Large intestine (tissue), 3 donors: ENCODE measurements around the gene CREB3L1. TPM values are rescaled to one million over a fixed set of nuclear protein-coding genes. Genes with fewer than 3 reads are reported as not detected.

ENCODE experiments used
- DNase-seq, 2 donors: peaks; one replicate each; pipeline versions ENCODE4 v3.0.0 to v3.0.0-alpha.2; 2013
- H3K27ac ChIP-seq: one replicate; pipeline ENCODE4 v1.5.1; 2013; ENCODE audit warnings: low read length
- H3K27me3 ChIP-seq: 2 replicates; pipeline ENCODE4 v1.6.1; 2013; ENCODE audit warnings: low read length; ENCODE audit not compliant: control insufficient read depth, insufficient read depth
- H3K36me3 ChIP-seq: 2 replicates; pipeline ENCODE4 v1.6.1; 2013; ENCODE audit warnings: low read length; ENCODE audit not compliant: control insufficient read depth, insufficient read depth
- H3K4me1 ChIP-seq: one replicate; pipeline ENCODE4 v1.6.1; 2013; ENCODE audit warnings: low read length; ENCODE audit not compliant: control insufficient read depth, insufficient read depth
- H3K4me3 ChIP-seq: one replicate; pipeline ENCODE4 v1.5.1; 2013; ENCODE audit warnings: low read length
- H3K9me3 ChIP-seq: one replicate; pipeline ENCODE4 v1.6.1; 2013; ENCODE audit warnings: mild to moderate bottlenecking, low read depth, low read length, moderate library complexity; ENCODE audit not compliant: control insufficient read depth
- WGBS: methylation state at CpG from one replicate; pipeline ENCODE4 v1.1.5; 2013; ENCODE audit warnings: low lambda C conversion rate; ENCODE audit not compliant: insufficient coverage; 5-methylcytosine and 5-hydroxymethylcytosine counted together
- polyA plus RNA-seq: library from polyadenylated mRNA; unstranded; fragments of 120-200 nt; gene quantifications from one replicate; pipeline ENCODE4 v1.2.1, GENCODE V29; 2013

The CREB3L1 gene
- polyA plus RNA-seq, 1 donor: 40.6 TPM

GRCh38 chr11:46322759-46323158 is 45.3 kb downstream of the CREB3L1 start:
- no CpG with 5 or more reads among the region's 6 CpGs for WGBS
- H3K9me3 ChIP-seq: no peaks in the 10 kb centered on the region
- no peak overlapping the region for H3K27ac ChIP-seq
- no peak overlapping the region for H3K4me3 ChIP-seq
- no peaks in the 10 kb centered on the region for H3K27me3 ChIP-seq
- no peaks in the 10 kb centered on the region for H3K4me1 ChIP-seq
- peaks cover 32% of the 10 kb centered on the region for H3K36me3 ChIP-seq
- no peak for DNase-seq

GRCh38 chr11:46326813-46327416 is 49.5 kb downstream of the CREB3L1 start:
- Histone ChIP-seq H3K9me3 (no peaks in the 10 kb centered on the region), H3K36me3 (no peaks in the 10 kb centered on the region)
- 95% methylated on average over 4 of the region's 10 CpGs for WGBS

DNA sequence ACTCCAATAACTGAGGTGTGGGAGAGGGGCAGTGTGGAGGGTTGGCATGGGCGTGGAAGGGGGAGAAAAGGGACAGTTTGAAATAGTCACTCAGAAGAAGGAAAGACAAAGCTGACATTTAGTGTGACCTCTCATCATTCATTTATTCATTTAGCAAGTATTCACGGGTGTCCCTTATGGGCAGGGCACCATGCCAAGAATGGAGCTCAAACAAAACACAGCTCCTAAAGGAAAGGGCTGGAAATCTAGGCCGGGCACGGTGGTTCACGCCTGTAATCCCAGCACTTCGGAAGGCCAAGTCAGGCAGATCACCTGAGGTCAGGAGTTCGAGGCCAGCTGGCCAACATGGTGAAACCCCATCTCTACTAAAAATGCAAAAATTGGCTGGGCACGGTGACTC is 50.4 kb downstream of the CREB3L1 start:
- no peak for DNase-seq
- Histone ChIP-seq H3K27ac (no peak overlapping the region), H3K9me3 (no peaks in the 10 kb centered on the region), H3K27me3 (peaks cover 31% of the 10 kb centered on the region), H3K4me3 (no peak overlapping the region), H3K36me3 (no peaks in the 10 kb centered on the region), H3K4me1 (peaks cover 8% of the 10 kb centered on the region)
- no CpG with 5 or more reads among the region's 8 CpGs for WGBS

More at GRCh38 chr11:46326813-46327416, 49.5 kb downstream of the CREB3L1 start:
- H3K27ac ChIP-seq: no peak overlapping the region
- H3K4me3 ChIP-seq: no peak overlapping the region
- H3K27me3 ChIP-seq: peaks cover 23% of the 10 kb centered on the region
- DNase-seq: no peak
- H3K4me1 ChIP-seq: peaks cover 4% of the 10 kb centered on the region

GRCh38 chr11:46330154-46330553 is 52.7 kb downstream of the CREB3L1 start:
- WGBS: no CpG with 5 or more reads among the region's 5 CpGs
- no peak overlapping the region for H3K27ac ChIP-seq
- no peak overlapping the region for H3K4me3 ChIP-seq
- H3K9me3 ChIP-seq: no peaks in the 10 kb centered on the region
- DNase-seq: no peak
- H3K27me3 ChIP-seq: peaks cover 50% of the 10 kb centered on the region
- H3K36me3 ChIP-seq: no peaks in the 10 kb centered on the region
- peaks cover 8% of the 10 kb centered on the region for H3K4me1 ChIP-seq

DNA sequence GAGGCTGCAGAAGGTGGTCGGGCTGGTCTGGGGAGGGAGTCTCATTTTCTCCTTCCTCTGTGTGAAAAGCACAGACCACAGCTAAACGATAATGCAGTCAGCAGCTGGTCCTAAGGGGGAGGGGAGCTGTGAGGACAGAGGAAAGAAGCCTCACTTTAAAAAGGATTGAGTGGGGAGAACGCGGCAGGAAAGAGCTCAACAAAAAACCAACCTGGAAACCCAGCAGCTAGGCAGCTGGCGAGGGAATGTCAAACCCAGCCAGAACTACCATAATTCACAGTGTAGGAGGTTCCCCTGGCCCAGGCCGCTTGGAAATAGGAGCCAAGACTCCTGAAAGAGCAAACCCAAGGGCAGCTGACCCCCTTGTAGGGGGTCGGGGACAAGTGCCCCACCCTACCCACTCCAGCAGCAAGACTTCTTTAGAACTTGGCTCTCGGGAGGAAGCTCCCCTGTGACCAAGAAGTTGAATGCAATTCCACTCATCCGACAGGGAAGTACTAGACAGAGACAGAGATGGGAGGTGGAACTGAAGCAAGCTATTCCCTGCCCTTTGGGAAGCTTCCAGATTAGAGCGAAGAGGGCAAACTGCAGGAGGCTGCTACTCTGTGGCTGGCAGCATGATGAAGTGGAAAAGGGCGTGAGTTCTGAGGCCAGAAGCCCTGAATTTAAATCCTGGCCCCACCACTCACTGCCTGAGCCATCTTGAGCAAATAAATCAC is 53.3 kb downstream of the CREB3L1 start:
- Histone ChIP-seq H3K4me1 (peaks cover 8% of the 10 kb centered on the region), H3K9me3 (no peaks in the 10 kb centered on the region), H3K27me3 (peaks cover 54% of the 10 kb centered on the region), H3K36me3 (no peaks in the 10 kb centered on the region), H3K27ac (no peak overlapping the region), H3K4me3 (no peak overlapping the region)
- DNase-seq: no peak
- no CpG with 5 or more reads among the region's 11 CpGs for WGBS

DNA sequence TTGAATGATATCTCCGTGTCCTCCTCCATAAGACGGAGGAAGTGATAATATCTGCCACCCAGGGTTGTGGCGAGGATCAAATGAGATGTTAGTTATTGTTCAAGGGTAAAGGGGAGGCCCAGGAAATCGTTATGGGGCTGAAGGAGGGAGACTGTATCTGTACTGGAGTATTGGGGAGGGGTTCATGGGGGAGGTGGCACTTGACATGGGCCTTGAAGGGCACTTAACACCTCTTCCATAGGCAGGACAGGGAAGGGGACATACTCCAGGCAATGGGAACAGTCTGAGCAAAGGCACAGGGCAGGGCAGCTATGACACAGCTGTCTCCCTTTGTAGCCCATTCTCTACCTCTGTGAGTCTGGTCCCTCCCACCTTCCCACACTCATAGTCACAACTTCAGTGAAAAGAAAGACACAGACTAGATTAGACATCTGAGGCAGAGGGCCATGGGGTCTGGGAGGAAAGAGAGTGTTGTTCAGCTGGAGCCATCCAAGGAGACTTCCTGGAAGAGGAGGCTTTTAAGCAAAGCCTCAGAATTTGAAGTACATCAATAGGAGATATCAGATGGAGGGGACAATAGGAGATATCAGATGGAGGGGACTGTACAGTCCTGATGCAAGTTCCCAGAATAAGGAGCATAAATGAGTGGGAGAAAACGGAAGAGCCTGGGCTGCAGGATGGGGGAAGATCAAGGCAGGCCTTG is 54.0 kb downstream of the CREB3L1 start:
- Histone ChIP-seq H3K27ac (no peak overlapping the region), H3K4me1 (peaks cover 8% of the 10 kb centered on the region), H3K36me3 (no peaks in the 10 kb centered on the region), H3K9me3 (no peaks in the 10 kb centered on the region), H3K4me3 (no peak overlapping the region), H3K27me3 (peaks cover 56% of the 10 kb centered on the region)
- WGBS: 100% methylated on average over 1 of the region's 5 CpGs
- no peak for DNase-seq

GRCh38 chr11:46332093-46332567 is 54.7 kb downstream of the CREB3L1 start:
- no CpG with 5 or more reads among the region's 8 CpGs for WGBS
- H3K27me3 ChIP-seq: peaks cover 56% of the 10 kb centered on the region
- H3K27ac ChIP-seq: no peak overlapping the region
- no peaks in the 10 kb centered on the region for H3K9me3 ChIP-seq
- H3K4me1 ChIP-seq: peaks cover 8% of the 10 kb centered on the region
- H3K4me3 ChIP-seq: peak overlapping the region; percentile 7
- no peak for DNase-seq
- no peaks in the 10 kb centered on the region for H3K36me3 ChIP-seq

DNA sequence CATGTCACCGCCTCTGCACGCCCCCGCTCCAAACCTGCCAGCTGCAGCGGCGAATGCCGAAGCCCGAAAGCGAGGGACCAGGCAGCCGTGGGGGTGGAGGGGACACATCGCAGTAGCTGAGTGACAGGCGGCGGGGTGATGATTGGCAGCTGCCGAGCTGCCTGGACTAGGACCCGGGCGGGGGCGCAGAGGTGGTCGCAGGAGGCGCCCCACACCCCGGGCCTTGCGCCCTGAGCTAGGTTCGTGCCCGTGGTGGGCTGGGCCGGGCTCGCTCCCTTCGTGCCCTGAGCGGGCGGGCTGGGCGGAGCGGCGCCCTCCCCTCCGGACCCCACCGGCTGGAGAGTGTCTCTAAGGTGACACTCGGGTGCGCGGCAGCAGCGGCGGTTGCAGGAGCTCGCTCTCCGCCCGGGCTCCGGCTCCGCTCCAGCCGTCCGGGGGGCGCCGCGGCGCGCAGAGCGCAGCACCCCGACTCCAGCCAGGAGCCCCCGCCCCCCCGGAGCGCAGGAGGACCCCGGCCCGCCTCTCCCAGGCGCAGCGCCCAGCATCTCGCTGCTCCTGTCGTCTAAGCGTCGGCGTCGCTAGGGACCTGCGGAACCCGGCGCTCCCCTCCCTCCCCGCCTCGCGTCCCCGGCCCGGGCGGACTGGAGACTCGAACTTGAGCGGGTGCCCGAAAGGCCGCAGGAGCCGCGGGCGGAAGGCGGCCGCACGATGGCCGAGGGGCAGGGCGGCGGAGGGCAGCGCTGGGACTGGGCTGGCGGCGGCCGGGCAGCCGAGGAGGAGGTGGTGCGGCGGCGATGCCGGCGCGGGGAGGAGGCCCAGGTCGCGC is 55.3 kb downstream of the CREB3L1 start:
- no peak for DNase-seq

GRCh38 chr11:46333394-46333947 is 56.0 kb downstream of the CREB3L1 start:
- Histone ChIP-seq H3K36me3 (no peaks in the 10 kb centered on the region), H3K9me3 (no peaks in the 10 kb centered on the region), H3K4me1 (peaks cover 9% of the 10 kb centered on the region), H3K27ac (no peak overlapping the region), H3K27me3 (peaks cover 56% of the 10 kb centered on the region), H3K4me3 (peak overlapping the region; percentile 25)
- WGBS: no CpG with 5 or more reads among the region's 25 CpGs
- no peak for DNase-seq

More for the DNA sequence above, 55.3 kb downstream of the CREB3L1 start:
- H3K27me3 ChIP-seq: peaks cover 56% of the 10 kb centered on the region
- H3K36me3 ChIP-seq: no peaks in the 10 kb centered on the region
- no peaks in the 10 kb centered on the region for H3K9me3 ChIP-seq
- WGBS: no CpG with 5 or more reads among the region's 99 CpGs
- no peak overlapping the region for H3K27ac ChIP-seq
- H3K4me1 ChIP-seq: peaks cover 8% of the 10 kb centered on the region
- peak overlapping the region; percentile 25 for H3K4me3 ChIP-seq
